DOHH2 (cell line): ENCODE data around the gene KIAA1328.

Experiments
- H3F3A ChIP-seq: fragments of 200-600 bp; sonication (generic), shearing (Covaris generic); 2 replicates; pipeline ENCODE4 v1.6.0; 2016; ENCODE audit warnings: antibody characterized with exemption, mild to moderate bottlenecking; ENCODE audit not compliant: control insufficient read depth, insufficient read depth
- H3K27ac ChIP-seq: fragments of 200-600 bp; sonication (generic); 2 replicates; pipeline ENCODE4 v1.5.1; 2014; ENCODE audit warnings: low read depth, mild to moderate bottlenecking, low read length, moderate library complexity
- H3K27me3 ChIP-seq: fragments of 200-600 bp; sonication (generic); 2 replicates; pipeline ENCODE4 v1.6.1; 2014; ENCODE audit warnings: mild to moderate bottlenecking, low read length, mixed read lengths; ENCODE audit not compliant: control insufficient read depth
- H3K36me3 ChIP-seq: fragments of 200-600 bp; sonication (generic); 2 replicates; pipeline ENCODE4 v1.6.1; 2014; ENCODE audit warnings: mild to moderate bottlenecking, low read length, moderate library complexity, mixed read lengths; ENCODE audit not compliant: control insufficient read depth
- H3K4me1 ChIP-seq: fragments of 200-600 bp; sonication (generic); 2 replicates; pipeline ENCODE4 v1.6.1; 2014; ENCODE audit warnings: mild to moderate bottlenecking, low read length, mixed read lengths; ENCODE audit not compliant: control insufficient read depth
- H3K4me2 ChIP-seq: fragments of 200-600 bp; sonication (generic); 2 replicates; pipeline ENCODE4 v1.6.0; 2014; ENCODE audit warnings: mild to moderate bottlenecking, low read length, moderate library complexity
- H3K4me3 ChIP-seq: fragments of 200-600 bp; sonication (generic); 2 replicates; pipeline ENCODE4 v1.5.1; 2014; ENCODE audit warnings: mild to moderate bottlenecking, low read length, mixed read lengths
- H3K79me2 ChIP-seq: fragments of 200-600 bp; sonication (generic); 2 replicates; pipeline ENCODE4 v1.6.1; 2014; ENCODE audit warnings: mild to moderate bottlenecking, low read length, mixed read lengths; ENCODE audit not compliant: control insufficient read depth
- H3K9me2 ChIP-seq: fragments of 200-600 bp; sonication (generic); replicated peaks from 2 replicates; pipeline ENCODE4 v1.6.1; 2014; ENCODE audit warnings: mild to moderate bottlenecking, low read length, mixed read lengths; ENCODE audit not compliant: control insufficient read depth
- H3K9me3 ChIP-seq: fragments of 200-600 bp; sonication (generic); 2 replicates; pipeline ENCODE4 v1.6.1; 2014; ENCODE audit warnings: antibody characterized with exemption, low read length, mixed read lengths; ENCODE audit not compliant: control insufficient read depth, insufficient read depth
- H4K20me1 ChIP-seq: fragments of 200-600 bp; sonication (generic); 2 replicates; pipeline ENCODE4 v1.6.0; 2014; ENCODE audit warnings: low read depth, mild to moderate bottlenecking, antibody characterized with exemption, low read length, moderate library complexity; ENCODE audit not compliant: control insufficient read depth, insufficient read depth
- CTCF ChIP-seq: fragments of 200-600 bp; sonication (generic); IDR thresholded peaks from one replicate; pipeline ENCODE4 v1.5.1; 2014; ENCODE audit warnings: antibody characterized with exemption, mild to moderate bottlenecking, low read depth, low read length; ENCODE audit not compliant: poor library complexity, severe bottlenecking
- EZH2phosphoT487 ChIP-seq: fragments of 200-600 bp; sonication (generic); IDR thresholded peaks from 2 replicates; pipeline ENCODE4 v1.6.1; 2017; ENCODE audit warnings: borderline replicate concordance, mild to moderate bottlenecking, antibody characterized with exemption, low read length, moderate library complexity, mixed read lengths

KIAA1328 gene

GRCh38 chr18:37264956-37265355 is 436.0 kb downstream of the KIAA1328 start:
- H3K4me1 ChIP-seq = peaks cover 2% of the 10 kb centered on the region; the same call in 1 of the 2 replicates
- H3K9me3 ChIP-seq = no peaks in the 10 kb centered on the region
- no peaks in the 10 kb centered on the region for H3K27me3 ChIP-seq
- H3K4me2 ChIP-seq = no peak overlapping the region
- H3K4me3 ChIP-seq = no peak overlapping the region
- no peaks in the 10 kb centered on the region for H4K20me1 ChIP-seq
- no peaks in the 10 kb centered on the region for H3K36me3 ChIP-seq
- TF ChIP-seq EZH2phosphoT487 (no peak), CTCF (no peak)
- no peaks in the 10 kb centered on the region for H3K9me2 ChIP-seq
- H3F3A ChIP-seq = no peaks in the 10 kb centered on the region
- H3K27ac ChIP-seq = no peak overlapping the region
- H3K79me2 ChIP-seq = no peaks in the 10 kb centered on the region

GRCh38 chr18:37265382-37265781 is 436.5 kb downstream of the KIAA1328 start:
- Histone ChIP-seq H3K4me3 (no peak overlapping the region), H3F3A (no peaks in the 10 kb centered on the region), H3K36me3 (no peaks in the 10 kb centered on the region), H4K20me1 (no peaks in the 10 kb centered on the region), H3K27ac (no peak overlapping the region), H3K4me1 (peaks cover 2% of the 10 kb centered on the region; the same call in 1 of the 2 replicates), H3K4me2 (no peak overlapping the region), H3K79me2 (no peaks in the 10 kb centered on the region), H3K27me3 (no peaks in the 10 kb centered on the region), H3K9me2 (no peaks in the 10 kb centered on the region), H3K9me3 (no peaks in the 10 kb centered on the region)
- TF ChIP-seq CTCF = no peak
- no peak for TF ChIP-seq EZH2phosphoT487

GRCh38 chr18:37266290-37266689 is 437.4 kb downstream of the KIAA1328 start:
- peaks cover 2% of the 10 kb centered on the region; the same call in 1 of the 2 replicates for H3K4me1 ChIP-seq
- H3F3A ChIP-seq = no peaks in the 10 kb centered on the region
- H3K27ac ChIP-seq = no peak overlapping the region
- no peak overlapping the region for H3K4me3 ChIP-seq
- TF ChIP-seq EZH2phosphoT487 (no peak), CTCF (peak; percentile 45)
- no peak overlapping the region for H3K4me2 ChIP-seq
- no peaks in the 10 kb centered on the region for H3K9me3 ChIP-seq
- no peaks in the 10 kb centered on the region for H3K79me2 ChIP-seq
- H3K9me2 ChIP-seq = no peaks in the 10 kb centered on the region
- H3K27me3 ChIP-seq = no peaks in the 10 kb centered on the region
- H3K36me3 ChIP-seq = no peaks in the 10 kb centered on the region
- H4K20me1 ChIP-seq = no peaks in the 10 kb centered on the region
